Measurements from ENCODE around the gene ZFYVE16. TPM values are rescaled to one million over a fixed set of nuclear protein-coding genes. Genes with fewer than 3 reads are reported as not detected.

The ZFYVE16 gene
- total RNA-seq, 1 experiment from 2014 or later, result 21.9 TPM

GRCh38 chr5:80487444-80487828 is 79.6 kb downstream of the ZFYVE16 start:
- H2BK5ac ChIP-seq (ENCODE audit: insufficient read length, low read length), result no peak overlapping the region
- no peaks in the 10 kb centered on the region for H3K23me2 ChIP-seq (ENCODE audit: insufficient read length, low read depth, low read length, poor library complexity, severe bottlenecking)
- H2BK120ac ChIP-seq (ENCODE audit: low read depth, low read length, poor library complexity, severe bottlenecking), result no peak overlapping the region
- H4K8ac ChIP-seq (replicated peaks; ENCODE audit: insufficient read length, low read depth, low read length), result no peak overlapping the region
- peak overlapping the region; percentile 11 for H3K9ac ChIP-seq (ENCODE audit: extremely low read depth, insufficient read length, low read length)
- TF ChIP-seq CTCF (conservative IDR thresholded peaks at IDR 0.05), result no peak
- Mint-ChIP-seq H3K4me3 (peak overlapping the region; percentile 80 to 90), H3K36me3 (ENCODE audit: insufficient read depth in 1 of 3, low read depth in 3 of 3) (peaks cover 15 to 35% (median 25%) of the 10 kb centered on the region in 3 experiments), H3K27ac (peak overlapping the region in 2 of 3 experiments; percentile 83 to 85; a peak in 5 of 7 replicates), H3K4me1 (peaks cover 23 to 25% of the 10 kb centered on the region in 2 experiments), H3K27me3 (ENCODE audit: low read depth) (no peaks in the 10 kb centered on the region; the same call in 1 of the 2 replicates), H3K9me3 (peaks cover 12 to 19% of the 10 kb centered on the region in 2 experiments)
- no peak for DNase-seq
- no peaks in the 10 kb centered on the region for H3K9me3 ChIP-seq (ENCODE audit: control insufficient read depth, low read depth, low read length)
- no peaks in the 10 kb centered on the region for H3K79me2 ChIP-seq (ENCODE audit: insufficient read depth, low read length)
- no peak overlapping the region for H3K4ac ChIP-seq (ENCODE audit: low read depth, low read length)
- H3K56ac ChIP-seq (ENCODE audit: insufficient read length, low read depth, low read length), result no peak overlapping the region
- H3K27ac ChIP-seq (ENCODE audit: insufficient read length, low read depth, low read length), result no peak overlapping the region
- no peak overlapping the region for H2BK20ac ChIP-seq (ENCODE audit: low read depth, low read length, poor library complexity, severe bottlenecking)
- WGBS (ENCODE audit: extremely low coverage, insufficient read length, low lambda C conversion rate), result no CpG with 5 or more reads among the region's 18 CpGs
- H3K4me1 ChIP-seq (ENCODE audit: insufficient read depth, low read length), result no peaks in the 10 kb centered on the region
- H3K4me2 ChIP-seq (ENCODE audit: insufficient read depth, insufficient read length, low read length), result peak overlapping the region; percentile 27
- no peaks in the 10 kb centered on the region for H4K20me1 ChIP-seq (ENCODE audit: control insufficient read depth, insufficient read depth, insufficient read length)
- H3K79me1 ChIP-seq (ENCODE audit: insufficient read depth, low read depth, low read length, poor library complexity, severe bottlenecking), result no peaks in the 10 kb centered on the region
- no peak overlapping the region for H2AFZ ChIP-seq (ENCODE audit: low read length)
- no peak overlapping the region for H2BK15ac ChIP-seq (ENCODE audit: low read depth, low read length)
- H4K91ac ChIP-seq (ENCODE audit: insufficient read length, low read depth, low read length), result no peak overlapping the region
- no peak overlapping the region for H2BK12ac ChIP-seq (ENCODE audit: insufficient read length, low read depth, low read length)
- no peak overlapping the region for H2AK5ac ChIP-seq (ENCODE audit: insufficient read length, low read length)
- H3K18ac ChIP-seq (ENCODE audit: insufficient read length, low read depth, low read length), result no peak overlapping the region
- H3K27me3 ChIP-seq (ENCODE audit: insufficient read depth, low read length), result no peaks in the 10 kb centered on the region
- no peak overlapping the region for H3T11ph ChIP-seq (ENCODE audit: low read length)
- H3K14ac ChIP-seq (ENCODE audit: insufficient read depth, low read length), result no peak overlapping the region
- no peak overlapping the region for H3K23ac ChIP-seq (ENCODE audit: insufficient read length, low read depth, low read length)
- H4K5ac ChIP-seq (ENCODE audit: insufficient read length, low read depth, low read length), result no peak overlapping the region

Measured in H9 (cell line).